K562 (cell line): Measurements from ENCODE around the gene ARPC1A.

Experiments
- BCL6 ChIP-seq: fragments of 250-450 bp; sonication (Bioruptor Pico); IDR thresholded peaks from 2 replicates; pipeline ENCODE4 v1.4.0; 2020
- BMI1 ChIP-seq: fragments of 150-350 bp; IDR thresholded peaks from 2 replicates; pipeline ENCODE4 v1.6.1; 2014; ENCODE audit warnings: low read length
- CREB1 ChIP-seq, 2 experiments: sonication (generic) in 1 of 2; formaldehyde crosslinking in 1 of 2; IDR thresholded peaks; 2 replicates each; pipeline versions ENCODE4 v1.6.1 to v1.8.0; 2012 to 2022; ENCODE audit warnings: inconsistent platforms in 1 of 2, mild to moderate bottlenecking in 1 of 2, missing genetic modification reagents in 1 of 2, moderate library complexity in 1 of 2
- CTCF ChIP-seq, 3 experiments: IDR thresholded peaks in 2 of 3; conservative IDR thresholded peaks in 1 of 3; 2 replicates each; pipeline ENCODE4 v1.5.1; 2011 to 2012; ENCODE audit warnings: low read length in 3 of 3, mild to moderate bottlenecking in 3 of 3, control low read depth in 2 of 3, improper control_type of control experiment in 1 of 3, inconsistent platforms in 1 of 3, low read depth in 1 of 3, mixed read lengths in 1 of 3, moderate library complexity in 1 of 3; ENCODE audit not compliant: insufficient read depth in 2 of 3
- HOXB6 ChIP-seq: fragments of 250-450 bp; sonication (Bioruptor Pico); IDR thresholded peaks from 2 replicates; pipeline ENCODE4 v1.5.1; 2022; ENCODE audit warnings: mild to moderate bottlenecking, borderline replicate concordance
- MAX ChIP-seq: sonication (generic); formaldehyde crosslinking; IDR thresholded peaks from 2 replicates; pipeline ENCODE4 v1.9.0; 2022; ENCODE audit warnings: mild to moderate bottlenecking, missing genetic modification reagents
- REST ChIP-seq, 2 experiments: fragments of 450-650 bp; formaldehyde crosslinking in 1 of 2; IDR thresholded peaks; 2 replicates each; pipeline versions ENCODE4 v1.4.0 to v1.6.1; 2014 to 2020; ENCODE audit warnings: mild to moderate bottlenecking in 2 of 2, borderline replicate concordance in 1 of 2, low read depth in 1 of 2
- TBP ChIP-seq: optimal IDR thresholded peaks from 2 replicates; pipeline ENCODE3; 2011; ENCODE audit warnings: low read depth, low read length, improper control_type of control experiment
- ZNF408 ChIP-seq: fragments of 250-450 bp; sonication (Bioruptor Pico); IDR thresholded peaks from 2 replicates; pipeline ENCODE4 v1.4.0; 2020; ENCODE audit warnings: low read depth, mild to moderate bottlenecking, moderate library complexity
- ZNF780A ChIP-seq: fragments of 250-450 bp; sonication (Bioruptor Pico); IDR thresholded peaks from 2 replicates; pipeline ENCODE4 v1.5.0; 2021; ENCODE audit warnings: mild to moderate bottlenecking

- TF ChIP-seq MAX (CRISPR knock-in tag): no peak
- no peak for TF ChIP-seq CTCF (IDR thresholded peaks at IDR 0.05 in 2 of 3, conservative IDR thresholded peaks at IDR 0.05 in 1 of 3; ENCODE audit: insufficient read depth in 2 of 3, low read depth in 1 of 3, low read length in 3 of 3)
- no peak for TF ChIP-seq BCL6 (CRISPR knock-in tag)
- TF ChIP-seq CREB1 (IDR thresholded peaks at IDR 0.05): no peak
- TF ChIP-seq CREB1 (CRISPR knock-in tag; IDR thresholded peaks at IDR 0.05): no peak
- TF ChIP-seq TBP: no peak
- no peak for TF ChIP-seq BMI1
- TF ChIP-seq ZNF780A (CRISPR knock-in tag): no peak
- no peak for TF ChIP-seq REST (IDR thresholded peaks at IDR 0.05; ENCODE audit: borderline replicate concordance)
- no peak for TF ChIP-seq REST (CRISPR knock-in tag; IDR thresholded peaks at IDR 0.05; ENCODE audit: low read depth)
- no peak for TF ChIP-seq ZNF408
- no peak for TF ChIP-seq HOXB6 (CRISPR knock-in tag)
These were observed 56.0 kb downstream of the ARPC1A start for GRCh38 chr7:99381664-99382075.
